Heart left ventricle (tissue), 16 donors: ENCODE results near the gene NAPA. TPM values are rescaled to one million over a fixed set of nuclear protein-coding genes. Genes with fewer than 3 reads are reported as not detected.

ENCODE experiments used
- ATAC-seq, 4 donors: fragments of 200-7000 bp; cut with Tn5 transposase; one replicate each; pipeline ENCODE4 v1.9.1; 2020 to 2022; ENCODE audit warnings: moderate library complexity in 4 of 4, mild to moderate bottlenecking in 3 of 4, moderate number of reproducible peaks in 1 of 4
- DNase-seq, 5 donors: peaks; one replicate each; pipeline ENCODE4 v3.0.0-alpha.2; 2020
- H3K27ac ChIP-seq, 12 donors: fragments of 200-600 bp; sonication (generic) in 4 of 12; one replicate each; pipeline versions ENCODE4 v1.5.0 to v1.8.0; 2016 to 2022; ENCODE audit warnings: mild to moderate bottlenecking in 2 of 12
- H3K27me3 ChIP-seq, 9 donors: fragments of 200-600 bp; sonication (generic) in 2 of 9; one replicate each; pipeline versions ENCODE4 v1.5.1 to v1.8.0; 2016 to 2022; ENCODE audit warnings: mild to moderate bottlenecking in 3 of 9
- H3K36me3 ChIP-seq, 9 donors: fragments of 200-600 bp; sonication (generic) in 2 of 9; one replicate each; pipeline versions ENCODE4 v1.5.0 to v1.8.0; 2018 to 2022; ENCODE audit warnings: mild to moderate bottlenecking in 2 of 9
- H3K4me1 ChIP-seq, 12 donors: fragments of 200-600 bp; sonication (generic) in 4 of 12; one replicate each; pipeline versions ENCODE4 v1.5.0 to v1.8.0; 2016 to 2022; ENCODE audit warnings: mild to moderate bottlenecking in 3 of 12
- H3K4me3 ChIP-seq, 12 donors: fragments of 200-600 bp; sonication (generic) in 4 of 12; one replicate each; pipeline versions ENCODE4 v1.5.0 to v1.8.0; 2017 to 2022; ENCODE audit warnings: mild to moderate bottlenecking in 9 of 12, moderate library complexity in 4 of 12
- H3K9me3 ChIP-seq, 12 donors: fragments of 200-600 bp; sonication (generic) in 4 of 12; one replicate each; pipeline versions ENCODE4 v1.5.0 to v1.8.0; 2016 to 2022; ENCODE audit warnings: mild to moderate bottlenecking in 1 of 12
- CTCF ChIP-seq, 12 donors: fragments of 200-600 bp; sonication (generic) in 4 of 12; IDR thresholded peaks; one replicate each; pipeline versions ENCODE4 v1.5.0 to v1.8.0; 2018 to 2022; ENCODE audit warnings: antibody characterized with exemption in 12 of 12, mild to moderate bottlenecking in 5 of 12
- POLR2A ChIP-seq, 2 donors: fragments of 450-650 bp; IDR thresholded peaks; one replicate each; pipeline ENCODE4 v1.6.1; 2017; ENCODE audit warnings: antibody characterized with exemption in 2 of 2, mild to moderate bottlenecking in 2 of 2, moderate library complexity in 2 of 2
- WGBS, 4 donors: extraction: QIAGEN DNeasy Blood & Tissue Kit in 2 of 4; methylation state at CpG; one replicate each; pipeline versions ENCODE4 v1.1.5 to v1.1.7; 2013 to 2018; 5-methylcytosine and 5-hydroxymethylcytosine counted together
- intact Hi-C, 10 donors: fragments of 100-400 bp; cut with DNase I; formaldehyde crosslinking; loops; one replicate each; pipeline versions ENCODE4 v1.11.1 to v1.14.2; 2022
- polyA plus RNA-seq, 2 donors: library from polyadenylated mRNA; stranded (reverse); fragments of 200-250 nt; gene quantifications; one replicate each; pipeline ENCODE4 v1.2.3, GENCODE V29; 2013
- total RNA-seq, 9 donors: library from RNA; depleted of rRNA in 2 of 9; stranded (reverse); fragments of >200 nt in 2 of 9; fragmentation: NEBNext Ultra II Directional in 3 of 9; extraction: Animal tissue kit (Norgen Biotek cat#: 25700) in 3 of 9; gene quantifications; one replicate each; pipeline versions ENCODE4 v1.1.0 to v1.2.4, GENCODE V29; 2016 to 2023
- donor health status: ischemic (EF 13 %, LVEDD 7.1; RV severe dilation, severe dysfunction).
- donor health status: healthy with polysubstance abuse.
- donor health status: DM: no; HTN: yes; CAD: no.
- donor health status: DM: no; HTN: no; CAD: no.
- donor health status: ischemic (EF 25% LVEDD 6.9; RV normal size, moderate dysfunction).
- donor health status: ischemic (EF 25% LVEDD 5.7; RV mildly dilated, moderate dysfunction).
- donor health status: healthy.
- donor health status: DM: yes; HTN: yes; CAD: no.
- donor health status: ischemic (EF 35%, LVEDD 5.7; RV mildly dilated, moderate dysfunction).
- donor health status: nonischemic (EF 11% LVEDD 7.7; RV severe dilation, severe dysfunction).
- donor health status: DM: yes; HTN: yes; CAD: no.
- donor health status: PGD.
- donor health status: ischemic (EF 29% LVEDD 5.4; RV normal size, mild dysfunction).
- donor health status: nonischemic (EF 23%, LVEDD 6.1; RV moderate dilation, normal function).

NAPA gene
- total and polyA plus RNA-seq, 11 donors = 113 to 238 (median 122) TPM

- DNase-seq (peak in 1 of 5 donors; percentile 54), ATAC-seq (no peak)
- H3K27ac ChIP-seq = no peak overlapping the region
- H3K4me1 ChIP-seq = peaks cover 0 to 19% (median 12%) of the 10 kb centered on the region in 12 donors
- peak overlapping the region in 10 of 12 donors; percentile 42 to 80 (median 74) for H3K4me3 ChIP-seq
- TF ChIP-seq CTCF (IDR thresholded peaks at IDR 0.05) (no peak), POLR2A (IDR thresholded peaks at IDR 0.05) (no peak)
- no peaks in the 10 kb centered on the region for H3K9me3 ChIP-seq
- no peaks in the 10 kb centered on the region for H3K27me3 ChIP-seq
- peaks cover 0 to 14% (median 12%) of the 10 kb centered on the region in 9 donors for H3K36me3 ChIP-seq
- WGBS, 4 donors = 89 to 92% (median 91%) methylated on average over 15 of the region's 15 CpGs
- intact Hi-C loops = loop anchor here in 1 of 10 donors (5.0 kb wide), 1 partner anchor 34 kb away; the partner anchor contains the start of gene NAPA
These were observed 31.7 kb downstream of the NAPA start for GRCh38 chr19:47483200-47483599.

- Histone ChIP-seq H3K36me3 (peaks cover 0 to 10% (median 0%) of the 10 kb centered on the region in 9 donors), H3K4me1 (peaks cover 0 to 19% (median 12%) of the 10 kb centered on the region in 12 donors), H3K9me3 (no peaks in the 10 kb centered on the region), H3K27ac (no peak overlapping the region), H3K4me3 (no peak overlapping the region), H3K27me3 (no peaks in the 10 kb centered on the region)
- 95 to 97% (median 95%) methylated on average over 4 of the region's 4 CpGs for WGBS, 4 donors
- intact Hi-C loops = loop anchor here in 1 of 10 donors (5.0 kb wide), 1 partner anchor 36 kb away; the partner anchor contains the start of gene NAPA
- TF ChIP-seq POLR2A (IDR thresholded peaks at IDR 0.05) (no peak), CTCF (IDR thresholded peaks at IDR 0.05) (no peak)
- ATAC-seq (no peak), DNase-seq (no peak)
These were observed 33.3 kb downstream of the NAPA start for GRCh38 chr19:47481460-47482052.

- intact Hi-C loops = loop anchor here in 1 of 10 donors (5.0 kb wide), 1 partner anchor 37 kb away; the partner anchor contains the start of gene NAPA
- Histone ChIP-seq H3K27me3 (no peaks in the 10 kb centered on the region), H3K4me1 (peaks cover 0 to 19% (median 12%) of the 10 kb centered on the region in 12 donors), H3K27ac (no peak overlapping the region), H3K4me3 (no peak overlapping the region), H3K36me3 (peaks cover 0 to 5% (median 0%) of the 10 kb centered on the region in 9 donors), H3K9me3 (no peaks in the 10 kb centered on the region)
- TF ChIP-seq CTCF (IDR thresholded peaks at IDR 0.05) (no peak), POLR2A (IDR thresholded peaks at IDR 0.05) (no peak)
- peak in 1 of 5 donors; percentile 42 for DNase-seq
- no peak for ATAC-seq
- WGBS, 4 donors = 85 to 88% (median 85%) methylated on average over 16 of the region's 16 CpGs
These were observed 34.2 kb downstream of the NAPA start for GRCh38 chr19:47480658-47481057.

GRCh38 chr19:47479701-47480503, 35.0 kb downstream of the NAPA start:
- WGBS, 4 donors = 15 to 19% (median 17%) methylated on average over 29 to 39 of the region's 39 CpGs

More at GRCh38 chr19:47479701-47480503, 35.0 kb downstream of the NAPA start:
- no peaks in the 10 kb centered on the region for H3K27me3 ChIP-seq
- no peaks in the 10 kb centered on the region for H3K9me3 ChIP-seq
- H3K36me3 ChIP-seq = no peaks in the 10 kb centered on the region
- ATAC-seq (peak in 1 of 4 donors; percentile 2), DNase-seq (peak in 1 of 5 donors; percentile 18)
- peak overlapping the region in 1 of 12 donors; percentile 11 for H3K4me3 ChIP-seq
- H3K27ac ChIP-seq = no peak overlapping the region
- H3K4me1 ChIP-seq = peaks cover 0 to 16% (median 10%) of the 10 kb centered on the region in 12 donors
- intact Hi-C loops = loop anchor here in 1 of 10 donors (5.0 kb wide), 1 partner anchor 37 kb away; the partner anchor contains the start of gene NAPA
- TF ChIP-seq POLR2A (IDR thresholded peaks at IDR 0.05) (no peak), CTCF (IDR thresholded peaks at IDR 0.05) (no peak)
